Peyer's patch (tissue), 4 donors: ENCODE results near the gene KCNJ13. TPM values are rescaled to one million over a fixed set of nuclear protein-coding genes. Genes with fewer than 3 reads are reported as not detected.
"Not testable (repeated sequence)": the region's sequence is repeated elsewhere in the genome, so short reads cannot be mapped to it uniquely, and the experiment has no call there.

ENCODE experiments used
- DNase-seq, 3 donors: peaks; one replicate each; pipeline ENCODE4 v3.0.0-alpha.2; 2017 to 2019
- H3K27ac ChIP-seq, 4 donors: fragments of 200-600 bp; sonication (generic); one replicate each; pipeline ENCODE4 v1.5.1; 2016 to 2019
- H3K27me3 ChIP-seq, 2 donors: fragments of 200-600 bp; sonication (generic); one replicate each; pipeline ENCODE4 v1.5.1; 2019
- H3K36me3 ChIP-seq, 3 donors: fragments of 200-600 bp; sonication (generic); one replicate each; pipeline ENCODE4 v1.5.1; 2016 to 2019
- H3K4me1 ChIP-seq, 4 donors: fragments of 200-600 bp; sonication (generic); one replicate each; pipeline ENCODE4 v1.5.1; 2016 to 2019
- H3K4me3 ChIP-seq, 4 donors: fragments of 200-600 bp; sonication (generic); 1 replicate in 3 of 4; 2 replicates in 1 of 4; pipeline ENCODE4 v1.5.1; 2016 to 2019; ENCODE audit warnings: mild to moderate bottlenecking in 1 of 4
- H3K9me3 ChIP-seq, 4 donors: fragments of 200-600 bp; sonication (generic); one replicate each; pipeline ENCODE4 v1.5.1; 2016 to 2019; ENCODE audit warnings: mild to moderate bottlenecking in 1 of 4
- CTCF ChIP-seq, 6 experiments: fragments of 450-650 bp in 4 of 6; fragments of 200-600 bp in 2 of 6; sonication (generic) in 1 of 6; IDR thresholded peaks; one replicate each; pipeline ENCODE4 v1.5.1; 2017 to 2019; ENCODE audit warnings: antibody characterized with exemption in 6 of 6, mild to moderate bottlenecking in 3 of 6, moderate library complexity in 1 of 6
- POLR2A ChIP-seq, 2 donors: fragments of 450-650 bp; IDR thresholded peaks; one replicate each; pipeline ENCODE4 v1.5.1; 2017; ENCODE audit warnings: antibody characterized with exemption in 2 of 2, mild to moderate bottlenecking in 2 of 2, moderate library complexity in 2 of 2
- small RNA-seq, 2 donors: library from RNA; depleted of rRNA; stranded (forward); fragments of <200 nt; gene quantifications; one replicate each; pipeline ENCODE3, GENCODE V24; 2016
- total RNA-seq, 4 donors: library from RNA; depleted of rRNA; stranded (reverse); fragments of >200 nt; gene quantifications; one replicate each; pipeline ENCODE4 v1.1.0, GENCODE V29; 2016

The KCNJ13 gene
- total RNA-seq, 4 donors from 2014 or later = 21.5 to 390 (median 155) TPM

- no peaks in the 10 kb centered on the region for H3K27me3 ChIP-seq
- H3K9me3 ChIP-seq = no peaks in the 10 kb centered on the region
- no peak for TF ChIP-seq CTCF (IDR thresholded peaks at IDR 0.05)
- TF ChIP-seq POLR2A (IDR thresholded peaks at IDR 0.05) = no peak
- no peaks in the 10 kb centered on the region for H3K4me1 ChIP-seq
- H3K27ac ChIP-seq = no peak overlapping the region
- H3K4me3 ChIP-seq = no peak overlapping the region
- no peak for DNase-seq
- peaks cover 0 to 36% (median 2%) of the 10 kb centered on the region in 3 donors for H3K36me3 ChIP-seq
Observed at GRCh38 chr2:232731470-232731869, 44.9 kb downstream of the KCNJ13 start.

- Histone ChIP-seq H3K27me3 (no peaks in the 10 kb centered on the region), H3K9me3 (no peaks in the 10 kb centered on the region), H3K4me1 (no peaks in the 10 kb centered on the region), H3K36me3 (peaks cover 0 to 37% (median 2%) of the 10 kb centered on the region in 3 donors), H3K4me3 (no peak overlapping the region), H3K27ac (no peak overlapping the region)
- no peak for TF ChIP-seq CTCF (IDR thresholded peaks at IDR 0.05)
- DNase-seq = no peak
Observed at GRCh38 chr2:232728785-232729184, 47.6 kb downstream of the KCNJ13 start.

GRCh38 chr2:232723027-232723426 is 53.3 kb downstream of the KCNJ13 start:
- H3K27me3 ChIP-seq = no peaks in the 10 kb centered on the region
- peaks cover 0 to 8% (median 0%) of the 10 kb centered on the region in 4 donors for H3K4me1 ChIP-seq
- no peak for DNase-seq
- H3K27ac ChIP-seq = no peak overlapping the region
- peaks cover 0 to 20% (median 0%) of the 10 kb centered on the region in 3 donors for H3K36me3 ChIP-seq
- H3K9me3 ChIP-seq = no peaks in the 10 kb centered on the region
- H3K4me3 ChIP-seq = no peak overlapping the region
- no peak for TF ChIP-seq POLR2A (IDR thresholded peaks at IDR 0.05)
- no peak for TF ChIP-seq CTCF (IDR thresholded peaks at IDR 0.05)

- H3K9me3 ChIP-seq = no peaks in the 10 kb centered on the region
- H3K4me3 ChIP-seq = no peak overlapping the region
- no peaks in the 10 kb centered on the region for H3K27me3 ChIP-seq
- H3K27ac ChIP-seq = no peak overlapping the region
- H3K36me3 ChIP-seq = peaks cover 0 to 28% (median 0%) of the 10 kb centered on the region in 3 donors
- H3K4me1 ChIP-seq = peaks cover 0 to 8% (median 0%) of the 10 kb centered on the region in 4 donors
- TF ChIP-seq CTCF (IDR thresholded peaks at IDR 0.05) (no peak), POLR2A (IDR thresholded peaks at IDR 0.05) (no peak)
- DNase-seq = no peak
Observed at GRCh38 chr2:232721882-232722281, 54.5 kb downstream of the KCNJ13 start.

GRCh38 chr2:232721261-232721660 is 55.1 kb downstream of the KCNJ13 start:
- Histone ChIP-seq H3K27ac (no peak overlapping the region), H3K4me1 (peaks cover 0 to 8% (median 0%) of the 10 kb centered on the region in 4 donors), H3K36me3 (peaks cover 0 to 28% (median 0%) of the 10 kb centered on the region in 3 donors), H3K4me3 (no peak overlapping the region), H3K27me3 (no peaks in the 10 kb centered on the region), H3K9me3 (no peaks in the 10 kb centered on the region)
- no peak for TF ChIP-seq POLR2A (IDR thresholded peaks at IDR 0.05)
- no peak for TF ChIP-seq CTCF (IDR thresholded peaks at IDR 0.05)
- no peak for DNase-seq

GRCh38 chr2:232720056-232720455 is 56.3 kb downstream of the KCNJ13 start:
- H3K36me3 ChIP-seq = peaks cover 0 to 17% (median 0%) of the 10 kb centered on the region in 3 donors
- not testable (repeated sequence) for H3K4me3 ChIP-seq, H3K4me1 ChIP-seq, DNase-seq, H3K27ac ChIP-seq, H3K9me3 ChIP-seq, H3K27me3 ChIP-seq

Small RNAs within 50 kb of the gene (small RNA-seq; reads per million reads assigned to genes)
- gene RNU6-107P = 0 reads per million in 2 donors

Other genes with a start within 250 kb of the KCNJ13 start
- gene CHRNG, start 236.9 kb downstream of the KCNJ13 start, total RNA-seq = not detected
- gene TIGD1, start 226.0 kb downstream of the KCNJ13 start, total RNA-seq = 10 to 100 TPM in 3 of 4 donors, 1 to 10 TPM in 1; 8.6 to 31.4 (median 13.4) TPM
- gene EIF4E2, start 225.9 kb downstream of the KCNJ13 start, total RNA-seq = 10 to 100 TPM; 33.0 to 51.8 (median 44.1) TPM
- gene EFHD1, start 143.0 kb downstream of the KCNJ13 start, total RNA-seq = 10 to 100 TPM in 2 of 4 donors, 1 to 10 TPM in 2; 1.9 to 14.9 (median 8.9) TPM
- 100 to 1,000 TPM in 1 of 4 donors, 10 to 100 TPM in 3; 82.5 to 126 (median 90.1) TPM for gene GIGYF2, start 79.2 kb downstream of the KCNJ13 start, total RNA-seq
- gene SNORC, start 93.7 kb upstream of the KCNJ13 start, total RNA-seq = 1 to 10 TPM; 3.5 to 9.7 (median 7.3) TPM
- gene NGEF, start 236.7 kb upstream of the KCNJ13 start, total RNA-seq = 100 to 1,000 TPM in 2 of 4 donors, 10 to 100 TPM in 2; 54.5 to 116 (median 98.1) TPM